Lower leg skin (tissue), 3 donors: ENCODE data around the gene PARVG.

Experiments
- POLR2A ChIP-seq, 2 donors: fragments of 450-650 bp; IDR thresholded peaks; one replicate each; pipeline ENCODE4 v1.6.1; 2016 to 2017; ENCODE audit warnings: antibody characterized with exemption in 2 of 2, mild to moderate bottlenecking in 1 of 2, moderate library complexity in 1 of 2
- TF ChIP-seq, protein P1 (sequence below), 3 donors: fragments of 450-650 bp; IDR thresholded peaks; one replicate each; pipeline ENCODE4 v1.5.1; 2016; ENCODE audit warnings: antibody characterized with exemption in 3 of 3, mild to moderate bottlenecking in 3 of 3, moderate library complexity in 2 of 3

GRCh38 chr22:44196241-44196640 lies 15.5 kb downstream of the PARVG start:
- TF ChIP-seq POLR2A (IDR thresholded peaks at IDR 0.05): no peak
- TF ChIP-seq, protein P1, sequence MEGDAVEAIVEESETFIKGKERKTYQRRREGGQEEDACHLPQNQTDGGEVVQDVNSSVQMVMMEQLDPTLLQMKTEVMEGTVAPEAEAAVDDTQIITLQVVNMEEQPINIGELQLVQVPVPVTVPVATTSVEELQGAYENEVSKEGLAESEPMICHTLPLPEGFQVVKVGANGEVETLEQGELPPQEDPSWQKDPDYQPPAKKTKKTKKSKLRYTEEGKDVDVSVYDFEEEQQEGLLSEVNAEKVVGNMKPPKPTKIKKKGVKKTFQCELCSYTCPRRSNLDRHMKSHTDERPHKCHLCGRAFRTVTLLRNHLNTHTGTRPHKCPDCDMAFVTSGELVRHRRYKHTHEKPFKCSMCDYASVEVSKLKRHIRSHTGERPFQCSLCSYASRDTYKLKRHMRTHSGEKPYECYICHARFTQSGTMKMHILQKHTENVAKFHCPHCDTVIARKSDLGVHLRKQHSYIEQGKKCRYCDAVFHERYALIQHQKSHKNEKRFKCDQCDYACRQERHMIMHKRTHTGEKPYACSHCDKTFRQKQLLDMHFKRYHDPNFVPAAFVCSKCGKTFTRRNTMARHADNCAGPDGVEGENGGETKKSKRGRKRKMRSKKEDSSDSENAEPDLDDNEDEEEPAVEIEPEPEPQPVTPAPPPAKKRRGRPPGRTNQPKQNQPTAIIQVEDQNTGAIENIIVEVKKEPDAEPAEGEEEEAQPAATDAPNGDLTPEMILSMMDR (IDR thresholded peaks at IDR 0.05): no peak
